Measurements from ENCODE around the gene APPL2. TPM values are rescaled to one million over a fixed set of nuclear protein-coding genes. Genes with fewer than 3 reads are reported as not detected.
"Not testable (repeated sequence)": the region's sequence is repeated elsewhere in the genome, so short reads cannot be mapped to it uniquely, and the experiment has no call there.

The APPL2 gene
- total and polyA plus RNA-seq, 3 donors from 2014 or later: 70.9 to 140 (median 129) TPM

DNA sequence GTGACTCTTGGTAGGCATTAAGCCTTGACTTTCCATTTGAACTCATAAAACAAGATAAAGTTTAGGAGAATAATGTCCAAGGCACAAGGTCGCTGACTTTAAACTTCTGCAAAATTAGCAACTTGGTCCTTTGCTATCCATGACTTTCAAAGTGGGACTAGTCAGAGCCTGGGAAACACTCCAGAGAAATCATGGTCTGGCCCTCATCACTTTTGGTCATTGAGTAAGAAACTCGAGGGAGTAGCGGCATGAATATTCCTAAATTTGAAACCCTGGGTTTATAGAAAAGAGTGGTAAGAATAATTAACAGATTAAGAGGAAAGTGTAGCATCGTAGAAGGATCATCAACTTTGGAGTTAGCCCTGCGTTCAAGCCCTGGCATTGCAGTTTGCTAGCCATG, 16.9 kb upstream of the APPL2 start:
- WGBS, 2 donors: 57 to 58% methylated on average over 5 of the region's 5 CpGs
- DNase-seq: no peak
- Histone ChIP-seq H3K9me3 (no peaks in the 10 kb centered on the region), H3K4me1 (peaks cover 20% of the 10 kb centered on the region), H3K4me3 (no peak overlapping the region), H3K27me3 (no peaks in the 10 kb centered on the region), H3K36me3 (ENCODE audit: low read depth, missing control alignments) (no peaks in the 10 kb centered on the region), H3K27ac (peak overlapping the region in 1 of 2 donors; percentile 60)
- intact Hi-C loops (cut with DNase I; ENCODE audit: low total_unique reads): no loop called here
- TF ChIP-seq, protein P1, sequence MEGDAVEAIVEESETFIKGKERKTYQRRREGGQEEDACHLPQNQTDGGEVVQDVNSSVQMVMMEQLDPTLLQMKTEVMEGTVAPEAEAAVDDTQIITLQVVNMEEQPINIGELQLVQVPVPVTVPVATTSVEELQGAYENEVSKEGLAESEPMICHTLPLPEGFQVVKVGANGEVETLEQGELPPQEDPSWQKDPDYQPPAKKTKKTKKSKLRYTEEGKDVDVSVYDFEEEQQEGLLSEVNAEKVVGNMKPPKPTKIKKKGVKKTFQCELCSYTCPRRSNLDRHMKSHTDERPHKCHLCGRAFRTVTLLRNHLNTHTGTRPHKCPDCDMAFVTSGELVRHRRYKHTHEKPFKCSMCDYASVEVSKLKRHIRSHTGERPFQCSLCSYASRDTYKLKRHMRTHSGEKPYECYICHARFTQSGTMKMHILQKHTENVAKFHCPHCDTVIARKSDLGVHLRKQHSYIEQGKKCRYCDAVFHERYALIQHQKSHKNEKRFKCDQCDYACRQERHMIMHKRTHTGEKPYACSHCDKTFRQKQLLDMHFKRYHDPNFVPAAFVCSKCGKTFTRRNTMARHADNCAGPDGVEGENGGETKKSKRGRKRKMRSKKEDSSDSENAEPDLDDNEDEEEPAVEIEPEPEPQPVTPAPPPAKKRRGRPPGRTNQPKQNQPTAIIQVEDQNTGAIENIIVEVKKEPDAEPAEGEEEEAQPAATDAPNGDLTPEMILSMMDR (IDR thresholded peaks at IDR 0.05): no peak
- TF ChIP-seq POLR2A (IDR thresholded peaks at IDR 0.05): no peak

DNA sequence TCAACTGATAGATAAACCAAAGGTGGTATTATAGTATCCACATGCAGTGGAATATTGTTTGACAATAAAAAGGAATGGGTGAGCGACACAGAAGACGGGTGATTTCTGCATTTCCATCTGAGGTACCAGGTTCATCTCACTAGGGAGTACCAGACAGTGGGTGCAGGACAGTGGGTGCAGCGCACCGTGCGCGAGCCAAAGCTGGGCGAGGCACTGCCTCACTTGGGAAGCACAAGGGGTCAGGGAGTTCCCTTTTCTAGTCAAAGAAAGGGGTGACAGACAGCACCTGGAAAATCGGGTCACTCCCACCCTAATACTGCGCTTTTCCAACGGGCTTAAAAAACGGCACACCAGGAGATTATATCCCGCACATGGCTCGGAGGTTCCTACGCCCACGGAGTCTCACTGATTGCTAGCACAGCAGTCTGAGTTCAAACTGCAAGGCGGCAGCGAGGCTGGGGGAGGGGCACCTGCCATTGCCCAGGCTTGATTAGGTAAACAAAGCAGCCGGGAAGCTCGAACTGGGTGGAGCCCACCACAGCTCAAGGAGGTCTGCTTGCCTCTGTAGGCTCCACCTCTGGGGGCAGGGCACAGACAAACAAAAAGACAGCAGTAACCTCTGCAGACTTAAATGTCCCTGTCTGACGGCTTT, 9.9 kb upstream of the APPL2 start:
- H3K27me3 ChIP-seq; H3K4me1 ChIP-seq; H3K36me3 ChIP-seq (ENCODE audit: low read depth, missing control alignments); intact Hi-C loops (cut with DNase I; ENCODE audit: low total_unique reads); H3K9me3 ChIP-seq; DNase-seq; H3K27ac ChIP-seq; H3K4me3 ChIP-seq: not testable (repeated sequence)
- WGBS, 2 donors: 91% methylated on average over 20 of the region's 20 CpGs

DNA sequence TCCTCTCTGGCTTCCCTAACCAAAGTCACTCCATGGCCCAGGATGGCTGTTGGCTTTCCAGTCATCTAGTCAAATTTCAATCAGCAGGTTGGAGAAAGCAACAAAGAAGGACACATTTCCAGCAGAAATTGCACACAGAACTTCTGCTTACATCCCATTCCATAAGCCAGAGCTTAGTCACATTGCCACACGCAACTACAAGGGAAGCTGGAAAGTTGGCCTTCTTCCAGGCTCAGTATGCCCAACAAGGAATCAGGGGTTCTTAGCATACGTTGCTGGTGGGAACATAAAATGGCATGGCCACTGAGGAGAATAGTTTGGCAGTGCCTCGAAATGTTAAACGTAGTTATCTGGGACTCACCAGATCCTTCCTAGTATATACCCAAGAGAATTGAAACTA, 9.3 kb upstream of the APPL2 start:
- no peaks in the 10 kb centered on the region for H3K27me3 ChIP-seq
- H3K27ac ChIP-seq: no peak overlapping the region
- no peaks in the 10 kb centered on the region for H3K36me3 ChIP-seq (ENCODE audit: low read depth, missing control alignments)
- H3K4me1 ChIP-seq: peaks cover 5% of the 10 kb centered on the region
- H3K9me3 ChIP-seq: no peaks in the 10 kb centered on the region
- DNase-seq: no peak
- no peak overlapping the region for H3K4me3 ChIP-seq
- no peak for TF ChIP-seq POLR2A (IDR thresholded peaks at IDR 0.05)
- TF ChIP-seq, protein P1 (IDR thresholded peaks at IDR 0.05): no peak
- intact Hi-C loops (cut with DNase I; ENCODE audit: low total_unique reads): no loop called here
- 87 to 89% methylated on average over 4 of the region's 4 CpGs for WGBS, 2 donors

DNA sequence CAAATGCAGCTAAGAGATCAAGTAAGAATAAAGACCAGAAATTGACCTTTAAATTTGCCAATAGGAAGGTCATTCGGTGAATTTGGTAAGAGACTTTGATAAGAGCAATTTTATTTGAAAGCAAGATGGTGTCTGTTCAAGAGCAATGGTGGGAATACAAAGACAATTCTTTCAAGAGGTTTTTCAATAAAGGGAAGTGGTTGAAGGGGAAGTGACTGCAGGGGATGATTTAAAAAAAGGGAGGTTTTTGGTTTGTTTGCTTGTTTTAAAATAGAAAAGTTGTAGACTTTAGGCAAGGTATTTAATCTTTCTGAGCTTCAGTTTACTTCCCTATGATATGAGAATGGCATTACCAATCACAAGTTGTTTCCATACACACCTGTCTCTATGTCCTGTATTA, 4.3 kb upstream of the APPL2 start:
- H3K9me3 ChIP-seq: no peaks in the 10 kb centered on the region
- H3K4me3 ChIP-seq: no peak overlapping the region
- intact Hi-C loops (cut with DNase I; ENCODE audit: low total_unique reads): no loop called here
- H3K4me1 ChIP-seq: peaks cover 15% of the 10 kb centered on the region
- H3K27ac ChIP-seq: peak overlapping the region; percentile 24 to 59
- DNase-seq: no peak
- H3K36me3 ChIP-seq (ENCODE audit: low read depth, missing control alignments): no peaks in the 10 kb centered on the region
- WGBS, 2 donors: 83 to 86% methylated on average over 1 of the region's 1 CpG
- no peaks in the 10 kb centered on the region for H3K27me3 ChIP-seq
- TF ChIP-seq, protein P1 (IDR thresholded peaks at IDR 0.05): no peak
- no peak for TF ChIP-seq POLR2A (IDR thresholded peaks at IDR 0.05)

DNA sequence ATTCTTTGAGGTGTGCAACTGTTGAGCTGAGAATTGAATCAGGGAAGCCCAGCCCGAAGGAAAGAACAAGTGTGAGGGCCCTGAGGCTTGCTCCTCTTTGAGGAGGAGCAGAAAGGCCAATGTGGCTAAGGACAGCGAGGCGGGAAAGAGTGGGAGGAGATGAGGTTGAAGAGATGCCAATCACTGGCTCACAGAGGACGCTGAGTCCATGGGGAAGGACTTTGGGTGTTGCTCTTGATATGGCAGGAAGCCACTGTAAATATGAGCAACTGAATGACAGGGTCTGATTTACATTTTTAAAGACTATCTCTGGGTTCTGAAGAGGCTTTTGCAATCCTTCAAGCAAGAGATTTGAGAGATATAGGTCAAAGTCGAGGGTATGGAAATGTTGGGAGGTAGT, 3.3 kb upstream of the APPL2 start:
- intact Hi-C loops (cut with DNase I; ENCODE audit: low total_unique reads): no loop called here
- H3K27ac ChIP-seq: peak overlapping the region; percentile 24 to 59
- H3K4me1 ChIP-seq: peaks cover 17% of the 10 kb centered on the region
- no peaks in the 10 kb centered on the region for H3K9me3 ChIP-seq
- no peak for DNase-seq
- no peaks in the 10 kb centered on the region for H3K27me3 ChIP-seq
- WGBS, 2 donors: 54 to 57% methylated on average over 5 of the region's 5 CpGs
- H3K36me3 ChIP-seq (ENCODE audit: low read depth, missing control alignments): no peaks in the 10 kb centered on the region
- TF ChIP-seq POLR2A (IDR thresholded peaks at IDR 0.05): no peak
- TF ChIP-seq, protein P1 (IDR thresholded peaks at IDR 0.05): no peak
- H3K4me3 ChIP-seq: no peak overlapping the region

All from testis (tissue), 3 donors.